ENCODE measurements around the gene SLC7A9. TPM values are rescaled to one million over a fixed set of nuclear protein-coding genes. Genes with fewer than 3 reads are reported as not detected.

Gene SLC7A9
- total and polyA plus RNA-seq, 2 of the 13 experiments (the other 11 are each of a cell fraction or from before 2014, with no cell fraction given): 4.7 to 8.3 TPM

DNA sequence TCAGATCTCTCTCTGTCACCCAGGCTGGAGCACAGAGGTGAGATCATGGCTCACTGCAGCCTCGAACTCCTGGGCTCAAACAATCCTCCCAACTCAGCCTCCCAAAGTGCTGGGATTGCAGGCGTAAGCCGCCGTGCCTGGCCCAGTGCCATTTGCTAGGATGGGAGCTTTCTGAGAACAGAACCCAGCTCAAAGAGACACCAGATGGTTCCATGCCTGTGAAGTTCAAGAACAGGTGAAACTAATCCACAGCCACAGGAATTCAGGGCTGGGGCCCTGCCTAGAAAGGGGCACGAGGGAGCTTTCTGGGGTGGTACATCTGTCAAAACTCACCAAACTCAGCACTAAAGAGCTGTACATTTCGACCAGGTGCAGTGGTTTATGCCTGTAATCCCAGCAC is 4.2 kb downstream of the SLC7A9 start (continued):
- no peak for TF ChIP-seq ZFP41 (CRISPR knock-in tag; IDR thresholded peaks at IDR 0.05; ENCODE audit: borderline replicate concordance)
- no peak for TF ChIP-seq ZNF101 (CRISPR knock-in tag; IDR thresholded peaks at IDR 0.05; ENCODE audit: borderline replicate concordance, low read depth)
- TF ChIP-seq, protein P1, sequence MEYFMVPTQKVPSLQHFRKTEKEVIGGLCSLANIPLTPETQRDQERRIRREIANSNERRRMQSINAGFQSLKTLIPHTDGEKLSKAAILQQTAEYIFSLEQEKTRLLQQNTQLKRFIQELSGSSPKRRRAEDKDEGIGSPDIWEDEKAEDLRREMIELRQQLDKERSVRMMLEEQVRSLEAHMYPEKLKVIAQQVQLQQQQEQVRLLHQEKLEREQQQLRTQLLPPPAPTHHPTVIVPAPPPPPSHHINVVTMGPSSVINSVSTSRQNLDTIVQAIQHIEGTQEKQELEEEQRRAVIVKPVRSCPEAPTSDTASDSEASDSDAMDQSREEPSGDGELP (IDR thresholded peaks at IDR 0.05; ENCODE audit: borderline replicate concordance, low read depth): no peak
- no peak for TF ChIP-seq DMAP1 (CRISPR knock-in tag; IDR thresholded peaks at IDR 0.05)
- no peak for TF ChIP-seq ZC3H4 (CRISPR knock-in tag; IDR thresholded peaks at IDR 0.05; ENCODE audit: borderline replicate concordance)
- TF ChIP-seq TOPORS (CRISPR knock-in tag; IDR thresholded peaks at IDR 0.05): no peak

DNA sequence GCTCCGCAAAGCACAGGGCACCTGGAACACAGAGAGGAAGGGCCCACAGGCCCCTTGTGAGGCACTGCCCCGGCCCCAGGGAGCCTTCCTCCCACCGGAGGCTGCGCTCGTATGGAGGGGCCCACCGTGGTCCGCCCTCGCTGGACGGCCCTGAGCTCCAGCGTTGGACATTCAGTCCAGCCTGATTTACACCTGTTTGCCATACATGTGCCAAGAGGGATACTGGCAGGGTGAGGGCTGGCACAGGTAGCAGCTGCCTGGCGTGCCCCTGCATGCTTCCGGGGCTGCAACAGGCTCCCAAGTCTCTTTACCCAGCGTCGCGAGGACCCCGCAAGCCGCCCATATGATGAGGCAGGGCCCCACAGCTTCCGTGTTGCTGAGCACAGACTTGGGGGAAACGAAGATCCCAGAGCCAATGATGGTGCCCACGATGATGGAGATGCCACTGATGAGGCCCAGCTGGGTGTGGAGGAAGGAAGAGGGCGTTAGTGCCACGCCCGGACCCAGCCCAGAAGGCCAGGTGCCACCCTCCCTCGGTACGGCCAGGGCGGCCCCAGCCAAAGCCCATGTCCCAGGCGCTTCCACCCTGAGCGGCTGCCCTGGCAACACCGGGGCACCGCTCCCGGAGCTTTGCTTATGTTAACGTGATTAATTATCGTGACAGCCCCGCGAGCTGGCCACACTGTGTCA is 5.1 kb downstream of the SLC7A9 start:
- H3K4me3 ChIP-seq (replicated peaks in 1 of 3; ENCODE audit: insufficient read depth in 1 of 3, low read depth in 2 of 3, low read length in 3 of 3): no peak overlapping the region
- CTCF ChIA-PET (ENCODE audit: low intra/inter-chr PET ratio, low total read pairs): no interaction called here
- no peaks in the 10 kb centered on the region for H3K27me3 ChIP-seq (ENCODE audit: control insufficient read depth in 1 of 2, insufficient read depth in 2 of 2, low read length in 2 of 2)
- peaks cover 8% of the 10 kb centered on the region; the same call in 1 of the 2 replicates for H3K4me1 ChIP-seq (ENCODE audit: insufficient read depth, low read length)
- no peak overlapping the region for H3K4me2 ChIP-seq (ENCODE audit: low read depth, low read length)
- FAIRE-seq (no peak), DNase-seq (ENCODE audit: low spot score) (no peak), ATAC-seq (no peak)
- H3K27ac ChIP-seq (ENCODE audit: extremely low read length, insufficient read depth, low read length): no peak overlapping the region
- in situ Hi-C loops (cut with HindIII; ENCODE audit: extremely low pct_ligation_motif_present, low pct_unique_long_range_greater_than_20kb) (no loop called here), intact Hi-C loops (cut with micrococcal nuclease; ENCODE audit: unreplicated experiment) (no loop called here)
- no peaks in the 10 kb centered on the region for H3K79me2 ChIP-seq (ENCODE audit: insufficient read depth, low read length)
- no peak overlapping the region for H3K9ac ChIP-seq (ENCODE audit: insufficient read depth, low read depth, low read length)
- no peaks in the 10 kb centered on the region for H4K20me1 ChIP-seq (ENCODE audit: insufficient read depth, low read length)
- no peak overlapping the region for H2AFZ ChIP-seq (ENCODE audit: low read length)
- WGBS (ENCODE audit: low lambda C conversion rate): 96% methylated on average over 18 of the region's 35 CpGs
- no peaks in the 10 kb centered on the region for H3K9me3 ChIP-seq (ENCODE audit: low read length)
- H3K36me3 ChIP-seq (replicated peaks in 1 of 2; ENCODE audit: control insufficient read depth in 1 of 2, insufficient read depth in 2 of 2, low read length in 2 of 2): peaks cover 3 to 4% of the 10 kb centered on the region in 2 experiments; a peak in 3 of 5 replicates
- no TSS peak for BruUV-seq (replicated peaks)
- POLR2A ChIA-PET: no interaction called here
- TF ChIP-seq ZBTB8A (CRISPR knock-in tag; IDR thresholded peaks at IDR 0.05; ENCODE audit: borderline replicate concordance, low read depth) (no peak), CBX2 (IDR thresholded peaks at IDR 0.05; ENCODE audit: low read depth, low read length) (no peak), CBX2 (CRISPR knock-in tag; IDR thresholded peaks at IDR 0.05; ENCODE audit: low read depth) (no peak), ZBTB42 (CRISPR knock-in tag; IDR thresholded peaks at IDR 0.05) (no peak), FOXA3 (CRISPR knock-in tag; IDR thresholded peaks at IDR 0.05) (no peak), RXRA (CRISPR knock-in tag; IDR thresholded peaks at IDR 0.05) (no peak), ADNP (CRISPR knock-in tag; IDR thresholded peaks at IDR 0.05) (no peak), ZNF138 (CRISPR knock-in tag; IDR thresholded peaks at IDR 0.05; ENCODE audit: low read depth) (no peak), ZIK1 (CRISPR knock-in tag; IDR thresholded peaks at IDR 0.05; ENCODE audit: borderline replicate concordance, low read depth) (no peak)
- TF ChIP-seq, protein P2, sequence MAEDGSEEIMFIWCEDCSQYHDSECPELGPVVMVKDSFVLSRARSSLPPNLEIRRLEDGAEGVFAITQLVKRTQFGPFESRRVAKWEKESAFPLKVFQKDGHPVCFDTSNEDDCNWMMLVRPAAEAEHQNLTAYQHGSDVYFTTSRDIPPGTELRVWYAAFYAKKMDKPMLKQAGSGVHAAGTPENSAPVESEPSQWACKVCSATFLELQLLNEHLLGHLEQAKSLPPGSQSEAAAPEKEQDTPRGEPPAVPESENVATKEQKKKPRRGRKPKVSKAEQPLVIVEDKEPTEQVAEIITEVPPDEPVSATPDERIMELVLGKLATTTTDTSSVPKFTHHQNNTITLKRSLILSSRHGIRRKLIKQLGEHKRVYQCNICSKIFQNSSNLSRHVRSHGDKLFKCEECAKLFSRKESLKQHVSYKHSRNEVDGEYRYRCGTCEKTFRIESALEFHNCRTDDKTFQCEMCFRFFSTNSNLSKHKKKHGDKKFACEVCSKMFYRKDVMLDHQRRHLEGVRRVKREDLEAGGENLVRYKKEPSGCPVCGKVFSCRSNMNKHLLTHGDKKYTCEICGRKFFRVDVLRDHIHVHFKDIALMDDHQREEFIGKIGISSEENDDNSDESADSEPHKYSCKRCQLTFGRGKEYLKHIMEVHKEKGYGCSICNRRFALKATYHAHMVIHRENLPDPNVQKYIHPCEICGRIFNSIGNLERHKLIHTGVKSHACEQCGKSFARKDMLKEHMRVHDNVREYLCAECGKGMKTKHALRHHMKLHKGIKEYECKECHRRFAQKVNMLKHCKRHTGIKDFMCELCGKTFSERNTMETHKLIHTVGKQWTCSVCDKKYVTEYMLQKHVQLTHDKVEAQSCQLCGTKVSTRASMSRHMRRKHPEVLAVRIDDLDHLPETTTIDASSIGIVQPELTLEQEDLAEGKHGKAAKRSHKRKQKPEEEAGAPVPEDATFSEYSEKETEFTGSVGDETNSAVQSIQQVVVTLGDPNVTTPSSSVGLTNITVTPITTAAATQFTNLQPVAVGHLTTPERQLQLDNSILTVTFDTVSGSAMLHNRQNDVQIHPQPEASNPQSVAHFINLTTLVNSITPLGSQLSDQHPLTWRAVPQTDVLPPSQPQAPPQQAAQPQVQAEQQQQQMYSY (CRISPR knock-in tag; IDR thresholded peaks at IDR 0.05): no peak
- TF ChIP-seq, protein P3, sequence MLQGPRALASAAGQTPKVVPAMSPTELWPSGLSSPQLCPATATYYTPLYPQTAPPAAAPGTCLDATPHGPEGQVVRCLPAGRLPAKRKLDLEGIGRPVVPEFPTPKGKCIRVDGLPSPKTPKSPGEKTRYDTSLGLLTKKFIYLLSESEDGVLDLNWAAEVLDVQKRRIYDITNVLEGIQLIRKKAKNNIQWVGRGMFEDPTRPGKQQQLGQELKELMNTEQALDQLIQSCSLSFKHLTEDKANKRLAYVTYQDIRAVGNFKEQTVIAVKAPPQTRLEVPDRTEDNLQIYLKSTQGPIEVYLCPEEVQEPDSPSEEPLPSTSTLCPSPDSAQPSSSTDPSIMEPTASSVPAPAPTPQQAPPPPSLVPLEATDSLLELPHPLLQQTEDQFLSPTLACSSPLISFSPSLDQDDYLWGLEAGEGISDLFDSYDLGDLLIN (CRISPR knock-in tag; IDR thresholded peaks at IDR 0.05; ENCODE audit: borderline replicate concordance): no peak
- TF ChIP-seq, protein P4, sequence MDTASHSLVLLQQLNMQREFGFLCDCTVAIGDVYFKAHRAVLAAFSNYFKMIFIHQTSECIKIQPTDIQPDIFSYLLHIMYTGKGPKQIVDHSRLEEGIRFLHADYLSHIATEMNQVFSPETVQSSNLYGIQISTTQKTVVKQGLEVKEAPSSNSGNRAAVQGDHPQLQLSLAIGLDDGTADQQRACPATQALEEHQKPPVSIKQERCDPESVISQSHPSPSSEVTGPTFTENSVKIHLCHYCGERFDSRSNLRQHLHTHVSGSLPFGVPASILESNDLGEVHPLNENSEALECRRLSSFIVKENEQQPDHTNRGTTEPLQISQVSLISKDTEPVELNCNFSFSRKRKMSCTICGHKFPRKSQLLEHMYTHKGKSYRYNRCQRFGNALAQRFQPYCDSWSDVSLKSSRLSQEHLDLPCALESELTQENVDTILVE (CRISPR knock-in tag; IDR thresholded peaks at IDR 0.05): no peak
